H1 (cell line): ENCODE results near the gene SELENOO. TPM values are rescaled to one million over a fixed set of nuclear protein-coding genes. Genes with fewer than 3 reads are reported as not detected.

Source experiments
- HDAC6 ChIP-seq: IDR thresholded peaks from one replicate; pipeline ENCODE4 v1.7.1; 2012; ENCODE audit warnings: low read depth, mild to moderate bottlenecking, inconsistent platforms, low read length, moderate library complexity
- JUN ChIP-seq: IDR thresholded peaks from 2 replicates; pipeline ENCODE4 v1.6.1; 2011; ENCODE audit warnings: low read depth, mild to moderate bottlenecking, improper control_type of control experiment, low read length
- KDM4A ChIP-seq: IDR thresholded peaks from one replicate; pipeline ENCODE4 v1.7.1; 2012; ENCODE audit warnings: low read depth, mild to moderate bottlenecking, moderate library complexity, low read length, inconsistent platforms; ENCODE audit not compliant: severe bottlenecking
- NRF1 ChIP-seq: IDR thresholded peaks from 2 replicates; pipeline ENCODE4 v1.6.1; 2011; ENCODE audit warnings: mild to moderate bottlenecking, low read depth, low read length, improper control_type of control experiment
- SRF ChIP-seq: IDR thresholded peaks from 2 replicates; pipeline ENCODE4 v1.6.1; 2011; ENCODE audit warnings: mild to moderate bottlenecking, low read depth, low read length, moderate library complexity
- SUZ12 ChIP-seq: fragments of 200-600 bp; sonication (generic); IDR thresholded peaks from 2 replicates; pipeline ENCODE4 v1.6.1; 2012; ENCODE audit warnings: mild to moderate bottlenecking, inconsistent platforms, low read length, moderate library complexity, mixed read lengths
- polyA plus RNA-seq, 7 experiments: library from polyadenylated mRNA; depleted of rRNA in 3 of 7; stranded (reverse) in 5 of 7; unstranded in 2 of 7; fragments of >200 nt in 5 of 7; fragments of 200-250 nt in 2 of 7; gene quantifications; 1 replicate in 5 of 7; 2 replicates in 1 of 7; 4 replicates in 1 of 7; pipeline versions ENCODE4 v1.2.1 to v1.2.3, GENCODE V29; 2011 to 2013; ENCODE audit warnings: missing spikeins in 2 of 7, mixed read lengths in 2 of 7
- total RNA-seq: library from RNA; stranded (reverse); fragmentation: NEBNext Ultra II Directional; extraction: Animal tissue kit (Norgen Biotek cat#: 25700); gene quantifications from 2 replicates; pipeline ENCODE4 v1.2.1, GENCODE V29; 2021

The SELENOO gene
- total and polyA plus RNA-seq, 2 of the 8 experiments (the other 6 are each of a cell fraction or from before 2014, with no cell fraction given), result 18.6 to 25.1 TPM

DNA sequence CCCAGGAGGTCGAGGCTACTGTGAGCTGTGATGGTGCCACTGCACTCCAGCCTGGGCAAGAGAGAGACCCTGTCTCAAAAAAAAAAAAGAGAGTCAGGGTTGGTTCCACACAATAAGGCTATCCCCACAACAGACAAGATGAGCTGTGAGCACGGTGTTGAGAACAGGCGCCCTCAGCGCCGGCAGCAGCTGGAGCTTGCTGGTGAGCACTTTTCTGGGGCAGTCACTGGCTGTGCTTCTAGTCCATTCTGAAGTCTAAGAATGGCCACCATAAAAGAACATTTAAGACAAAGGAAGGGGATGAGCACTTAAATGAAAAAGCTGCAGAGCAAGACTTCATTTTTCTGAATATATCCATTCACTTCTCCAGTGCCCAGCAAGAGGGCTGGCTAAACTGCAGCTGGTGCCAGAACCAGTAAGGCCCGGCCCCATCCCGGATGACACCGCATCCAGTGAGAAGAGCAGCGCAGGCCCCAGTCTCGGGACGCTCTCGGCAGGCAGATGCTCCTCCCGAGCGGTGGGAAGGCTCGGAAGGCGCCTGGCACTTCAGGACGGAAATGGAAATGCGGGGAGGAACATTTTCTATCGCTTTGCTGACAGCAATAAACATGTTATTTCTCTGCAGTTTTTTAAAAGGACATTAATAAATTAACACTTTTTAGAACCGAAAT is 31.8 kb downstream of the SELENOO start (continued):
- TF ChIP-seq SRF (no peak), JUN (no peak), SUZ12 (no peak), HDAC6 (no peak), KDM4A (no peak), NRF1 (no peak)
